HL-60 (cell line): ENCODE measurements around the gene MMP20.
A peak's percentile ranks its signal among the peaks of the same experiment; 100 is the strongest.

ENCODE experiments used
- DNase-seq, 2 experiments: peaks; one replicate each; pipeline ENCODE4 v3.0.0-alpha.2; 2010 to 2020; ENCODE audit warnings: low read depth in 1 of 2, low spot score in 1 of 2
- H3K27ac ChIP-seq: fragments of 250-450 bp; sonication (Bioruptor Pico); replicated peaks from 2 replicates; pipeline ENCODE4 v1.5.1; 2020; ENCODE audit warnings: mild to moderate bottlenecking, moderate library complexity
- H3K27me3 ChIP-seq: fragments of 250-450 bp; sonication (Bioruptor Pico); 2 replicates; pipeline ENCODE4 v1.5.1; 2021; ENCODE audit warnings: mild to moderate bottlenecking, moderate library complexity; ENCODE audit not compliant: insufficient read depth, poor library complexity, severe bottlenecking
- H3K4me3 ChIP-seq: replicated peaks from 2 replicates; pipeline ENCODE4 v1.5.1; 2011; ENCODE audit warnings: mild to moderate bottlenecking, control low read depth, low read length; ENCODE audit not compliant: insufficient read depth
- CTCF ChIP-seq: IDR thresholded peaks from one replicate; pipeline ENCODE4 v1.5.1; 2011; ENCODE audit warnings: low read length, control low read depth, inconsistent platforms; ENCODE audit not compliant: insufficient read depth
- GABPA ChIP-seq: IDR thresholded peaks from 2 replicates; pipeline ENCODE4 v1.6.1; 2012; ENCODE audit warnings: low read depth
- POLR2AphosphoS5 ChIP-seq: IDR thresholded peaks from 2 replicates; pipeline ENCODE4 v1.6.1; 2012; ENCODE audit warnings: low read depth
- SPI1 ChIP-seq: IDR thresholded peaks from 2 replicates; pipeline ENCODE4 v1.6.1; 2012; ENCODE audit warnings: low read depth, mild to moderate bottlenecking, borderline replicate concordance
- TF ChIP-seq, protein P1 (sequence below): IDR thresholded peaks from 2 replicates; pipeline ENCODE4 v1.6.1; 2012; ENCODE audit warnings: low read depth; ENCODE audit not compliant: insufficient replicate concordance

The MMP20 gene

GRCh38 chr11:102613450-102613849, 11.7 kb downstream of the MMP20 start:
- H3K27ac ChIP-seq: no peak overlapping the region
- DNase-seq: no peak

DNA sequence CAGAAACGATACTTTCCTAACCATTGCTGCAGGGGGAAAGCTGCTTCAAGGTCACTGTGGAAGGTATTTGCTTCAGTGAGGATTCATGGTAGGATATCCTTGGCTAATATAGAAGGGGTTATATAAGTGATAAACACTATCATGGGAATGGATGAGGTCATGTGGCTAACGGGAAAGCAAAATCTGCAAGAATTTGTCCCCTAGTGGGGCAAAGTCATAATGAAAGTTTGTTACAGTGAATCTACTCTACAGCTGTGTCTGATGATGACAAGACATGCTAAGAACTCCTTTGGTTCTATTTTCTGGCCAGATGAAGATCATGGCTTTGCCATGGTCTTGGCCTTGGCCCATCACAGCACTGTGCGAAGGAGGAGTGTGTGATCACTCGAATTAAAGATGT, 13.8 kb downstream of the MMP20 start:
- no peak for TF ChIP-seq SPI1
- TF ChIP-seq POLR2AphosphoS5: no peak
- TF ChIP-seq CTCF: no peak
- TF ChIP-seq, protein P1, sequence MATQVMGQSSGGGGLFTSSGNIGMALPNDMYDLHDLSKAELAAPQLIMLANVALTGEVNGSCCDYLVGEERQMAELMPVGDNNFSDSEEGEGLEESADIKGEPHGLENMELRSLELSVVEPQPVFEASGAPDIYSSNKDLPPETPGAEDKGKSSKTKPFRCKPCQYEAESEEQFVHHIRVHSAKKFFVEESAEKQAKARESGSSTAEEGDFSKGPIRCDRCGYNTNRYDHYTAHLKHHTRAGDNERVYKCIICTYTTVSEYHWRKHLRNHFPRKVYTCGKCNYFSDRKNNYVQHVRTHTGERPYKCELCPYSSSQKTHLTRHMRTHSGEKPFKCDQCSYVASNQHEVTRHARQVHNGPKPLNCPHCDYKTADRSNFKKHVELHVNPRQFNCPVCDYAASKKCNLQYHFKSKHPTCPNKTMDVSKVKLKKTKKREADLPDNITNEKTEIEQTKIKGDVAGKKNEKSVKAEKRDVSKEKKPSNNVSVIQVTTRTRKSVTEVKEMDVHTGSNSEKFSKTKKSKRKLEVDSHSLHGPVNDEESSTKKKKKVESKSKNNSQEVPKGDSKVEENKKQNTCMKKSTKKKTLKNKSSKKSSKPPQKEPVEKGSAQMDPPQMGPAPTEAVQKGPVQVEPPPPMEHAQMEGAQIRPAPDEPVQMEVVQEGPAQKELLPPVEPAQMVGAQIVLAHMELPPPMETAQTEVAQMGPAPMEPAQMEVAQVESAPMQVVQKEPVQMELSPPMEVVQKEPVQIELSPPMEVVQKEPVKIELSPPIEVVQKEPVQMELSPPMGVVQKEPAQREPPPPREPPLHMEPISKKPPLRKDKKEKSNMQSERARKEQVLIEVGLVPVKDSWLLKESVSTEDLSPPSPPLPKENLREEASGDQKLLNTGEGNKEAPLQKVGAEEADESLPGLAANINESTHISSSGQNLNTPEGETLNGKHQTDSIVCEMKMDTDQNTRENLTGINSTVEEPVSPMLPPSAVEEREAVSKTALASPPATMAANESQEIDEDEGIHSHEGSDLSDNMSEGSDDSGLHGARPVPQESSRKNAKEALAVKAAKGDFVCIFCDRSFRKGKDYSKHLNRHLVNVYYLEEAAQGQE: no peak
- no peak for TF ChIP-seq GABPA
- DNase-seq: no peak
- Histone ChIP-seq H3K4me3 (no peak overlapping the region), H3K27ac (no peak overlapping the region), H3K27me3 (no peaks in the 10 kb centered on the region)

More at GRCh38 chr11:102613450-102613849, 11.7 kb downstream of the MMP20 start:
- Histone ChIP-seq H3K4me3 (no peak overlapping the region), H3K27me3 (no peaks in the 10 kb centered on the region)
- TF ChIP-seq GABPA: no peak
- no peak for TF ChIP-seq CTCF
- TF ChIP-seq POLR2AphosphoS5: no peak
- TF ChIP-seq, protein P1: no peak
- no peak for TF ChIP-seq SPI1

DNA sequence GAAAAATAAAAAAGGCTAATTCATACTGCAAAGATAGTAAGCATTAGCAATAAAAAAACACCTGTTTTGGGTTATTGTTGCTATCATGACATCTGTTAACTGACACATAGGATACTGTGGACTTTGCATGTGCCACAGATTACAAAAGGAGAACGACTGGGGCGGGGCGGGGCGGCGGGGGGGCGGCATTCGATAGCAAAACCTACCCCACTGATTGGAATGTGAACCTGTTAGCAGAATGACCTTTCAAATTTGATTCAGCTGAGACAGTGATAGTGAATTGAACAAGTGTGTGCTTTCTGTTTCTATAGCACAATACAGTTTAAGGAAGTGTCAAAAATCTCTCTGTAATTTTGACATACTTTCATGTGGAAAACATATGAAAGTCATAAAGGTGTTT, 14.9 kb downstream of the MMP20 start:
- DNase-seq: no peak
- Histone ChIP-seq H3K27ac (no peak overlapping the region), H3K27me3 (no peaks in the 10 kb centered on the region), H3K4me3 (no peak overlapping the region)
- TF ChIP-seq SPI1: 0 out of 2 replicates have a peak, but pooled peaks have one; percentile 24
- no peak for TF ChIP-seq GABPA

- DNase-seq: no peak
- no peak overlapping the region for H3K4me3 ChIP-seq
- H3K27me3 ChIP-seq: no peaks in the 10 kb centered on the region
- no peak for TF ChIP-seq CTCF
- TF ChIP-seq, protein P1: no peak
- TF ChIP-seq POLR2AphosphoS5: no peak
- TF ChIP-seq SPI1: no peak
- TF ChIP-seq GABPA: no peak
- H3K27ac ChIP-seq: no peak overlapping the region
These were observed 16.4 kb downstream of the MMP20 start for GRCh38 chr11:102608699-102609098.
